A673 (cell line): ENCODE results near the gene ATRN.

Experiments
- CTCF ChIP-seq: fragments of 300-800, 200-600 bp; sonication (generic); conservative IDR thresholded peaks from 2 replicates; pipeline ENCODE4 v1.5.1; 2017; ENCODE audit warnings: low read depth, mild to moderate bottlenecking, antibody characterized with exemption, low read length, moderate library complexity, mixed read lengths
- EZH2 ChIP-seq: fragments of 200-600 bp; sonication (generic); IDR thresholded peaks from 2 replicates; pipeline ENCODE4 v1.6.1; 2017; ENCODE audit warnings: borderline replicate concordance, low read depth, mild to moderate bottlenecking, mixed read lengths, antibody characterized with exemption, low read length; ENCODE audit not compliant: poor library complexity, severe bottlenecking

GRCh38 chr20:3603108-3603507, 132.3 kb downstream of the ATRN start:
- TF ChIP-seq CTCF, result no peak
- TF ChIP-seq EZH2, result no peak
